Sigmoid colon (tissue), 4 donors: Measurements from ENCODE around the gene PCGF1.

Experiments used
- CTCF ChIP-seq, 4 experiments: fragments of 450-650 bp in 3 of 4; fragments of 200-600 bp in 1 of 4; IDR thresholded peaks; one replicate each; pipeline ENCODE4 v1.5.1; 2016 to 2019; ENCODE audit warnings: antibody characterized with exemption in 4 of 4, mild to moderate bottlenecking in 3 of 4, moderate library complexity in 2 of 4
- EP300 ChIP-seq, 4 donors: sonication (generic); formaldehyde crosslinking; IDR thresholded peaks; one replicate each; pipeline ENCODE4 v1.6.1; 2017; ENCODE audit warnings: antibody characterized with exemption in 4 of 4
- POLR2A ChIP-seq, 2 donors: fragments of 450-650 bp; IDR thresholded peaks; one replicate each; pipeline ENCODE4 v1.6.1; 2016; ENCODE audit warnings: antibody characterized with exemption in 2 of 2, mild to moderate bottlenecking in 2 of 2, moderate library complexity in 2 of 2

GRCh38 chr2:74531666-74532065, 24.2 kb upstream of the PCGF1 start:
- no peak for TF ChIP-seq CTCF (IDR thresholded peaks at IDR 0.05)
- TF ChIP-seq EP300 (IDR thresholded peaks at IDR 0.05): no peak
- TF ChIP-seq POLR2A (IDR thresholded peaks at IDR 0.05): no peak
